GM19397 (cell line): ENCODE data around the gene MYMX.

Source experiments
- ATAC-seq: cut with Tn5 transposase; IDR thresholded peaks from one replicate; pipeline ENCODE4 v1.9.1; 2021; ENCODE audit warnings: mild to moderate bottlenecking, moderate library complexity; ENCODE audit not compliant: unreplicated experiment

MYMX gene

GRCh38 chr6:44219053-44219814, 2.5 kb downstream of the MYMX start:
- peak; percentile 55 for ATAC-seq

GRCh38 chr6:44219815-44220784, 3.4 kb downstream of the MYMX start:
- ATAC-seq: no peak

- ATAC-seq: no peak
These were observed 4.2 kb downstream of the MYMX start for GRCh38 chr6:44220913-44221290.

GRCh38 chr6:44221291-44221960, 4.7 kb downstream of the MYMX start:
- ATAC-seq: peak; percentile 29

- no peak for ATAC-seq
These were observed 5.2 kb downstream of the MYMX start for GRCh38 chr6:44221961-44222335.

- ATAC-seq: no peak
These were observed 6.0 kb downstream of the MYMX start for GRCh38 chr6:44222486-44223318.

GRCh38 chr6:44223319-44224028, 6.7 kb downstream of the MYMX start, which contains the start of gene SLC29A1:
Gene SLC29A1 (plus strand): TSS chr6:44223595. CDS start chr6:44227314, 3,719 bp downstream.
- peak; percentile 44 for ATAC-seq

GRCh38 chr6:44224029-44224964, 7.6 kb downstream of the MYMX start:
- no peak for ATAC-seq

GRCh38 chr6:44224965-44225305, 8.2 kb downstream of the MYMX start:
- no peak for ATAC-seq

GRCh38 chr6:44225579-44226325, 9.0 kb downstream of the MYMX start:
- ATAC-seq: no peak

- ATAC-seq: no peak
These were observed 9.8 kb downstream of the MYMX start for GRCh38 chr6:44226368-44227147.

- ATAC-seq: no peak
These were observed 10.5 kb downstream of the MYMX start for GRCh38 chr6:44227148-44227793.

GRCh38 chr6:44228031-44228430, 11.3 kb downstream of the MYMX start:
- no peak for ATAC-seq

GRCh38 chr6:44228433-44228832, 11.7 kb downstream of the MYMX start:
- ATAC-seq: no peak

GRCh38 chr6:44228836-44229235, 12.1 kb downstream of the MYMX start:
- no peak for ATAC-seq

GRCh38 chr6:44229376-44230033, 12.8 kb downstream of the MYMX start:
- ATAC-seq: no peak
